ENCODE results near the gene RET. TPM values are rescaled to one million over a fixed set of nuclear protein-coding genes. Genes with fewer than 3 reads are reported as not detected.
A peak's percentile ranks its signal among the peaks of the same experiment; 100 is the strongest.

Gene RET
- total RNA-seq, 1 donor from 2014 or later = 2.2 TPM

GRCh38 chr10:43111921-43112607 is 35.2 kb downstream of the RET start:
- H3K27me3 Mint-ChIP-seq (ENCODE audit: low read depth) = no peaks in the 10 kb centered on the region
- TF ChIP-seq CTCF (IDR thresholded peaks at IDR 0.05; ENCODE audit: unreplicated experiment) = no peak
- no peaks in the 10 kb centered on the region for H3K9me3 Mint-ChIP-seq
- peaks cover 4% of the 10 kb centered on the region for H3K4me1 Mint-ChIP-seq
- H3K4me3 Mint-ChIP-seq = no peak overlapping the region
- H3K27ac Mint-ChIP-seq = no peak overlapping the region
- H3K36me3 Mint-ChIP-seq = no peaks in the 10 kb centered on the region
- DNase-seq (ENCODE audit: low spot score in 2 of 2, unreplicated experiment in 2 of 2) = no peak

- Mint-ChIP-seq H3K4me3 (no peak overlapping the region), H3K36me3 (no peaks in the 10 kb centered on the region), H3K9me3 (no peaks in the 10 kb centered on the region), H3K27ac (no peak overlapping the region), H3K4me1 (peaks cover 4% of the 10 kb centered on the region), H3K27me3 (ENCODE audit: low read depth) (peaks cover 2% of the 10 kb centered on the region)
- no peak for TF ChIP-seq CTCF (IDR thresholded peaks at IDR 0.05; ENCODE audit: unreplicated experiment)
- DNase-seq (ENCODE audit: low spot score in 2 of 2, unreplicated experiment in 2 of 2) = no peak
Measured at GRCh38 chr10:43112608-43112961, 35.7 kb downstream of the RET start.

GRCh38 chr10:43113201-43114087 is 36.6 kb downstream of the RET start:
- Mint-ChIP-seq H3K4me3 (no peak overlapping the region), H3K27ac (no peak overlapping the region), H3K27me3 (ENCODE audit: low read depth) (peaks cover 4% of the 10 kb centered on the region), H3K36me3 (no peaks in the 10 kb centered on the region), H3K4me1 (peaks cover 4% of the 10 kb centered on the region), H3K9me3 (no peaks in the 10 kb centered on the region)
- peak; percentile 28 for TF ChIP-seq CTCF (IDR thresholded peaks at IDR 0.05; ENCODE audit: unreplicated experiment)
- DNase-seq (ENCODE audit: low spot score in 2 of 2, unreplicated experiment in 2 of 2) = no peak

GRCh38 chr10:43114088-43114742 is 37.3 kb downstream of the RET start:
- H3K27ac Mint-ChIP-seq = no peak overlapping the region
- H3K27me3 Mint-ChIP-seq (ENCODE audit: low read depth) = peaks cover 4% of the 10 kb centered on the region
- no peak for DNase-seq (ENCODE audit: low spot score in 2 of 2, unreplicated experiment in 2 of 2)
- H3K36me3 Mint-ChIP-seq = no peaks in the 10 kb centered on the region
- TF ChIP-seq CTCF (IDR thresholded peaks at IDR 0.05; ENCODE audit: unreplicated experiment) = no peak
- H3K9me3 Mint-ChIP-seq = no peaks in the 10 kb centered on the region
- H3K4me1 Mint-ChIP-seq = peaks cover 4% of the 10 kb centered on the region
- H3K4me3 Mint-ChIP-seq = no peak overlapping the region

- Mint-ChIP-seq H3K9me3 (no peaks in the 10 kb centered on the region), H3K4me3 (no peak overlapping the region), H3K36me3 (no peaks in the 10 kb centered on the region), H3K4me1 (peaks cover 4% of the 10 kb centered on the region), H3K27ac (no peak overlapping the region), H3K27me3 (ENCODE audit: low read depth) (peaks cover 4% of the 10 kb centered on the region)
- no peak for DNase-seq (ENCODE audit: low spot score in 2 of 2, unreplicated experiment in 2 of 2)
- TF ChIP-seq CTCF (IDR thresholded peaks at IDR 0.05; ENCODE audit: unreplicated experiment) = no peak
Measured at GRCh38 chr10:43114743-43115611, 38.1 kb downstream of the RET start.

Measured in mesothelial cell of epicardium (in vitro differentiated cells).